Kidney glomerular epithelial cell (primary cell): Measurements from ENCODE around the gene EPHB4.
"Not testable (repeated sequence)": the region's sequence is repeated elsewhere in the genome, so short reads cannot be mapped to it uniquely, and the experiment has no call there.

ENCODE experiments used
- DNase-seq: peaks from one replicate; lab custom pipeline; 2025; lab: John Stamatoyannopoulos, UW

Gene EPHB4

GRCh38 chr7:100827330-100828226 is at the start of gene EPHB4:
Gene EPHB4 (minus strand): TSS chr7:100827523. CDS start chr7:100827030, 493 bp downstream.
- DNase-seq: peak; percentile 75

DNA sequence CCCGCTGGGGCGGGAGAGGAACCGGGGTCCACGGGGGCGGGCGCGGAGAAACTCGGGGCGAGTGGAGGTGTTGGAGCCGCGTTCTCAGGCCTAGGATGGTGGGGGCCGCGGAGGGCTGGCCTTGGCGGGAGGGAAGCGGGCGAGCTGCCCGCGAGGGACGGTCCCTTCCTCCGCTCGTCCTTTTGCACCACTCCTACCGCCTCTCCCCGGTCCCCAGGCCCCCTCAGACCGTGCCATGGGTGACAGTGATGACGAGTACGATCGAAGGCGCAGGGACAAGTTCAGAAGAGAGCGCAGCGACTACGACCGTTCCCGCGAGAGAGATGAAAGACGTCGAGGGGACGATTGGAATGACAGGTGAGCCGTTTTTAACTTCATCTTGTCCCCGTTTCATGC is 48.0 kb upstream of the EPHB4 start:
- no peak for DNase-seq

GRCh38 chr7:100874577-100875355 is 47.4 kb upstream of the EPHB4 start, which contains the start of gene SRRT:
Gene SRRT (plus strand): TSS chr7:100875103. CDS start chr7:100875591, 488 bp downstream.
- DNase-seq: peak; percentile 95

DNA sequence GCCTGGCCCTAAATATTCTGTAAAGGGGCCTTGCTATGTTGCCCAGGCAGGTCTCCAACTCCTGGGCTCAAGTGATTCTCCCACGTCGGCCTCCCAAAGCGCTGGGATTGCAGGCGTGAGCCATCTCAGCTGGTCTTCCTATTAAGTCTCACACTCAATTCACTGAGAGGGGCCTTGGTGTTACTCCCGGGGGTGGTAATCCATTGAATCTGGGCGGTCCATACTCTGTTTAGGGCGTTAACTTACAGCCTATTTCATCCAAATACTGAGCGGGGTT is 46.9 kb upstream of the EPHB4 start:
- no peak for DNase-seq

DNA sequence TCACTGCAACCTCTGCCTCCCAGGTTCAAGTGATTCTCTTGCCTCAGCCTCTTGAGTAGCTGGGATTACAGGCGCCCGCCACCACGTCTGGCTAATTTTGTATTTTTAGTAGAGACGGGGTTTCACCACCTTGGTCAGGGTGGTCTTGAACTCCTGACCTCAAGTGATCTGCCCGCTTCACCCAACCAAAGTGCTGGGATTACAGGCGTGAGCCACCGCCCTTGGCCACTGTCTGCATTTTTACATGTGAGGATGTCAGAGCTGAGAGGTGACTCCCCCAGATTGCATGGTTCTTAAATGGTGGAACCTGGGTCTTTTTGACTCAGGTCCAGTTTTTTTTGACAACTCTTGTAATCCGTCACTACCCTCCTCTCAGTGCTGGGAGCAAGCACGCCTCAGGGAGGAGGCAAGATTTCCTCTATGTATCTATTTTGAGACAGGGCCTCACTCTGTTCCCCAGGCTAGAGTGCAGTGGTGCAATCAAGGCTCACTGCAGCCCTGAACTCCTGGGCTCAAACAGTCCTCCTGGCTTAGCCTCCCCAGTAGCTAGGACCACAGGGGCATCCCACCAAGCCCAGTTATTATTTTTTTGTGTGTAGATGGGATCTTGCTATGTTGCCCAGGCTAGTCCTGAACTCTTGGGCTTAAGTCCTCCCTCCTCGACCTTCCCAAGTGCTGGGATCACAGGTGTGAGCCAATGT is 46.4 kb upstream of the EPHB4 start:
- no peak for DNase-seq

DNA sequence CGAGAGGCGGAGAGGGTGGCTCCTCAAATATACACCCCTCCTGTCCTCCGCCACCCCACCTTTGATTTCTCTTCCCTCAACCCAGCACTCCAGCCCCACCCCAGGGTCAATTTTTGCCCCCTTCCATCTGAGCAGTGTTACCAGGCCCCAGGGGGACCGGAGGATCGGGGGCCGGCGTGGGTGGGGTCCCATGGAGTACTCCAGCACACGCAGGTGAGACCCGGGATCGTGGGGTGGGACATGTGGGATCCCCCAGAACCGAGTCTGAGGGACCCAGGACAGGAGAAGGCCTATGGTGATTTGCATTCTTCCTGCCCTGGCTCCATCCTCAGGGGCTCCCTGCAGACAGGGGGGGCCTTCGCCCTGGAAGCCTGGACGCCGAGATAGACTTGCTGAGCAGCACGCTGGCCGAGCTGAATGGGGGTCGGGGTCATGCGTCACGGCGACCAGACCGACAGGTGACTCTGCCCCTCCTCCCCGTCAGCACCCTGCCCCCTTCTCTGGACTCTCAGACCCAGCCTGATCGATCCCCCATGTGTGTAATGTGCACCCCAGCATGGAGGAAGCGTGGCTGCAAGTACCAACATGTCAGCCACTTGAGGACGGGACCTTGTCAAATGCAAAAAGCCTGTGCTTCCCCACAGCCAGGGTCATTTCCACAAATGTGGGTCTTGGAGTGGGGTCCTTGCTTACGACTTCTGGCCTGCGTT is 40.6 kb upstream of the EPHB4 start:
- DNase-seq: no peak

- peak; percentile 73 for DNase-seq
Measured at GRCh38 chr7:100867040-100867775, 39.9 kb upstream of the EPHB4 start, which contains the start of gene TRIP6. Gene TRIP6 (plus strand): TSS chr7:100867387. CDS start chr7:100867498, 111 bp downstream.

DNA sequence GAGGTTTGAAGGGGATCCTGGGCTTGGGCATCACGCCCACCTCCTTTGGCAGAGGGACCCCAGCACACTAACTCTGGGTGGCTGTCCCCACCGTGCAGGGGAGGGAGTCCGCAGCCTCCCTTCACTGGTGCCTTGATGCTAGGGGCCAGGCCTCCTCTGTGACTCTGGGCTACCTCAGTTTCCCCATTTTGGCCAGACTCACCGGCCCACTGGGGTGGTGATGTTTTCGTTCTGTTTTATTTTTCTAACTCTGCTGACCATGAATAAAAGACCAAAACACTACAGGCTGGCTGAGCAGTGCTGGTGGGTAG is 39.4 kb upstream of the EPHB4 start:
- DNase-seq: no peak

- no peak for DNase-seq
Measured at GRCh38 chr7:100865938-100866728, 38.8 kb upstream of the EPHB4 start.

- no peak for DNase-seq
Measured at GRCh38 chr7:100865372-100865911, 38.1 kb upstream of the EPHB4 start.

GRCh38 chr7:100864263-100864845 is 37.0 kb upstream of the EPHB4 start:
- no peak for DNase-seq

DNA sequence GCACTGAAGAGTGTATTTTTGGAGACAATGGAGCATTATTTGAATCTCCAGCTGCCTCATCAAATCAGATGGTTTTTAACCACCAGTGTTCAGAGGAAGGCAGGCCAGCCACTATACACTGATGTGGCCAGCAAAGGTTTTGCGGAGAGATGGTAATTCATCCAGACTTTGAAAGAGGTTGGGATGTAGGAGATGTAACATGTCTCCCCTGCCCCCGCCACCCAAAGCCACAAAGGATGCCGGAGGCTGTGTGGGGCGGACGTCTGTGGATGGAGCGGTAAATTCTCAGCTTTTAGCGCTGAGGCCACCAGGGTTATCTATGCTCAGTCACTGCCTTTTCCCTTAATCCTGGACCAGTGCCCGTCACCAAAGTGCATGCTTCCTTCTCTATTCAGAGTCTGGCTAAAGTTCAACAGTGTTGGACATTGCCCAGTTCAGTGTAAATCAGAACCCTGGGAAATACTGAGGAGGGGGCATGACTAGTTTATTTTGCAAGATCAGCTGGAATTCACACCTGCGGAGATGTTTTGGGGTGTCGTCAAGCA is 36.2 kb upstream of the EPHB4 start:
- no peak for DNase-seq

- no peak for DNase-seq
Measured at GRCh38 chr7:100861616-100861985, 34.3 kb upstream of the EPHB4 start.

DNA sequence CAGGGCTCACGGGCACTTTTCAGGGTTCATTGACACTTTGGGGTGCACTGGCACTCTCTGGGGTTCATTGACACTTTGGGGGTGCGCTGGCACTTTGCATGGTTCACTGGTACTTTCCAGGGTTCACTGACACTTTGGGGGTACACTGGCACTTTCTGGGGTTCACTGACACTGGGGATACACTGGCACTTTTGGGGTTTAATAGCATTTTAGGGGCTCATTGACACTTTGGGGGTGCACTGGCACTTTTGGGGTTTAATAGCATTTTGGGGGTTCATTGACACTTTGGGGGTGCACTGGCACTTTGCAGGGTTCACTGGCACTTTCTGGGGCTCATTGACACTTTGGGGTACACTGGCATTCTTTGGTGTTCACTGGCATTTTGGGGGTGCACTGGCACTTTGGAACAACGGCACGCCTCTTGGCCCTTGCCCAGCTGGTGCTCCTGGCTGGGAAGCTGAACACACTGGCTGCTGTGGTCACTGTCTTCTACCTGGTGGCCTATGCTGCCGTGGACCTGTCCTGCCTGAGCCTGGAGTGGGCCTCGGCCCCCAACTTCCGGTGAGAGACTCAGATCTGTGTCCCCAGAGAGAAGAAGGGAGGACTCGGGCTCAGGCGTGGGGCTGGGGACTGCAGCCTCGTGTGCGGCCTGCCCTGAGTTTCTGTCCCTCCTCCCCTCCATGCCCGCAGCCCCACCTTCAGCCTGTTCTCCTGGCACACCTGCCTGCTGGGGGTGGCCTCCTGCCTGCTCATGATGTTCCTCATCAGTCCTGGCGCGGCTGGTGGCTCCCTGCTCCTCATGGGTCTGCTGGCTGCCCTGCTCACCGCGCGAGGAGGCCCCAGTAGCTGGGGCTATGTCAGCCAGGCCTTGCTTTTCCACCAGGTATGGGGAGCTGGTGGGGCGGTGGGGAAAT is 33.6 kb upstream of the EPHB4 start:
- no peak for DNase-seq

- DNase-seq: no peak
Measured at GRCh38 chr7:100859856-100860255, 32.5 kb upstream of the EPHB4 start.

GRCh38 chr7:100856871-100857282 is 29.6 kb upstream of the EPHB4 start:
- no peak for DNase-seq

DNA sequence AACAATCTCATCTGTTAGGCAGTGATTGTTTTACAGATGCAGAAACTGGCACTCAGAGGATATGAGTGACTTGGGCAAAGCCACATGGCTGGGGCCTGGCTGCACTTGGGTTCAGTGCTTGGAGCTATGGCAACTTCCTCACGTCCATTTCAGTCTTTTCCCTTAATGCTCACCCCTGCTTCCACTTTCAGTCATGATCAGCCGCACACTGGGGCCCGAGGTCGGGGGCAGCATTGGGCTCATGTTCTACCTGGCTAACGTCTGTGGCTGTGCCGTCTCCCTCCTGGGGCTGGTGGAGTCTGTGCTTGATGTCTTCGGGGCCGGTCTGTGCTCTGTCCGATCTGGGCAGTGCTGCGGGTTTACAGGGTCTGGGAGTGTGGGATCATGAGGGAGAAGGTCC is 28.2 kb upstream of the EPHB4 start:
- no peak for DNase-seq

DNA sequence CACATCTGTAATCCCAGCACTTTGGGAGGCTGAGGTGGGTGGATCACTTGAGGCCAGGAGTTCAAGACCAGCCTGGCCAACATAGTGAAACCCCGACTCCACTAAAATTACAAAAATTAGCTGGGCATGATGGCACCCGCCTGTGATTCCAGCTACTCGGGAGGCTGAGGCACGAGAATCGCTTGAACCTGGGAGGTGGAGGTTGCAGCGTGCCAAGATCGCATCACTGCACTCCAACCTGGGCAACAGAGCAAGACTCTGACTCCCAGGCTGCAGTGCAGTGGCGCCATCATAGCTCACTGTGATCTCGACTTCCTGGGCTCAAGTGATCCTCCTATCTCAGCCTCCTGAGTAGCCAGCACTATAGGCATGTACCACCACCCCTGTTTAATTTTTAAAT is 27.6 kb upstream of the EPHB4 start:
- DNase-seq: not testable (repeated sequence)
